ENCODE measurements around the gene TAS1R3.

The TAS1R3 gene

GRCh38 chr1:1317420-1317819 is 13.7 kb upstream of the TAS1R3 start:
- TF ChIP-seq, protein P1, sequence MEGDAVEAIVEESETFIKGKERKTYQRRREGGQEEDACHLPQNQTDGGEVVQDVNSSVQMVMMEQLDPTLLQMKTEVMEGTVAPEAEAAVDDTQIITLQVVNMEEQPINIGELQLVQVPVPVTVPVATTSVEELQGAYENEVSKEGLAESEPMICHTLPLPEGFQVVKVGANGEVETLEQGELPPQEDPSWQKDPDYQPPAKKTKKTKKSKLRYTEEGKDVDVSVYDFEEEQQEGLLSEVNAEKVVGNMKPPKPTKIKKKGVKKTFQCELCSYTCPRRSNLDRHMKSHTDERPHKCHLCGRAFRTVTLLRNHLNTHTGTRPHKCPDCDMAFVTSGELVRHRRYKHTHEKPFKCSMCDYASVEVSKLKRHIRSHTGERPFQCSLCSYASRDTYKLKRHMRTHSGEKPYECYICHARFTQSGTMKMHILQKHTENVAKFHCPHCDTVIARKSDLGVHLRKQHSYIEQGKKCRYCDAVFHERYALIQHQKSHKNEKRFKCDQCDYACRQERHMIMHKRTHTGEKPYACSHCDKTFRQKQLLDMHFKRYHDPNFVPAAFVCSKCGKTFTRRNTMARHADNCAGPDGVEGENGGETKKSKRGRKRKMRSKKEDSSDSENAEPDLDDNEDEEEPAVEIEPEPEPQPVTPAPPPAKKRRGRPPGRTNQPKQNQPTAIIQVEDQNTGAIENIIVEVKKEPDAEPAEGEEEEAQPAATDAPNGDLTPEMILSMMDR (IDR thresholded peaks at IDR 0.05; ENCODE audit: insufficient read depth, missing control alignments): no peak
- DNase-seq (ENCODE audit: insufficient read length, low spot score) (no peak), FAIRE-seq (no peak)

DNA sequence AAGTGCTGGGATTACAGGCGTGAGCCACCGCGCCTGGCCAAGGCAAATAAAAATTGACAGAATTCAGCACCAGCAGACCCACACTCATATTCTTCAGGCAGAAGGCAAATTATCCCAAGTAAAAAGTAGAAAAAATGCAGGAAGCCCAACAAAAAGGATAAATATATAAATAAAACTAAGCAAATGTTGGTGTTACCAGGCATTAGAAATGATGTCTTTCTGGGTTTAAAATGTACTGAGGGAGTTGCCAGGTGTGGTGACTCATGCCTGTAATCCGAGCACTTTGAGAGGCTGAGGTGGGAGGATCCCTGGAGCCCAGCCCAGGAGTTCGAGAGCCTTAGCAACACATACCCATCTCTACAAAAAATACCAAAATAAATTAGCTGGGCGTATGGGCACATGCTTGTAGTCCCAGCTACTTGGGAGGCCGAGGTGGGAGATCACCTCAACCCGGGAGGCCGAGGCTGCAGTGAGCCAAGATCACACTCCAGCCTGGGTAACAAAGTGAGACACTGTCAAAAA is 12.9 kb upstream of the TAS1R3 start:
- no peak for DNase-seq (ENCODE audit: insufficient read length, low spot score)
- FAIRE-seq: no peak
- TF ChIP-seq, protein P1 (IDR thresholded peaks at IDR 0.05; ENCODE audit: insufficient read depth, missing control alignments): no peak

GRCh38 chr1:1318777-1319645 is 12.1 kb upstream of the TAS1R3 start:
- TF ChIP-seq, protein P1 (IDR thresholded peaks at IDR 0.05; ENCODE audit: insufficient read depth, missing control alignments): no peak
- no peak for FAIRE-seq
- no peak for DNase-seq (ENCODE audit: insufficient read length, low spot score)

DNA sequence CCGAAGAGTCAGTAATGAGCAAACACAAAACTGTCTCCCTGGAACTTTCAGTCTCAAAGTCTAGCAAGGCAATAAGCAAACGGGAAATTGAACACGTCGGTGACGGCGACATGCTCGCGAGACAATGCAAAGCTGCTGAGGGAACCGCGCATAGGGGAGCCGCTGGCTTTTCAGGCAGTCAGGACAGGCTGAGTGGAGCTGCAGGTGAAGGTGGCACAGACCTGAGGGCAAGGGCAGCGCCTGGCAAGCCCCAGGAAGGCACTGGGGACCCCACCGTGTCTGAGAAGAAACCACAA is 11.5 kb upstream of the TAS1R3 start:
- FAIRE-seq (no peak), DNase-seq (ENCODE audit: insufficient read length, low spot score) (no peak)
- TF ChIP-seq, protein P1 (IDR thresholded peaks at IDR 0.05; ENCODE audit: insufficient read depth, missing control alignments): no peak

DNA sequence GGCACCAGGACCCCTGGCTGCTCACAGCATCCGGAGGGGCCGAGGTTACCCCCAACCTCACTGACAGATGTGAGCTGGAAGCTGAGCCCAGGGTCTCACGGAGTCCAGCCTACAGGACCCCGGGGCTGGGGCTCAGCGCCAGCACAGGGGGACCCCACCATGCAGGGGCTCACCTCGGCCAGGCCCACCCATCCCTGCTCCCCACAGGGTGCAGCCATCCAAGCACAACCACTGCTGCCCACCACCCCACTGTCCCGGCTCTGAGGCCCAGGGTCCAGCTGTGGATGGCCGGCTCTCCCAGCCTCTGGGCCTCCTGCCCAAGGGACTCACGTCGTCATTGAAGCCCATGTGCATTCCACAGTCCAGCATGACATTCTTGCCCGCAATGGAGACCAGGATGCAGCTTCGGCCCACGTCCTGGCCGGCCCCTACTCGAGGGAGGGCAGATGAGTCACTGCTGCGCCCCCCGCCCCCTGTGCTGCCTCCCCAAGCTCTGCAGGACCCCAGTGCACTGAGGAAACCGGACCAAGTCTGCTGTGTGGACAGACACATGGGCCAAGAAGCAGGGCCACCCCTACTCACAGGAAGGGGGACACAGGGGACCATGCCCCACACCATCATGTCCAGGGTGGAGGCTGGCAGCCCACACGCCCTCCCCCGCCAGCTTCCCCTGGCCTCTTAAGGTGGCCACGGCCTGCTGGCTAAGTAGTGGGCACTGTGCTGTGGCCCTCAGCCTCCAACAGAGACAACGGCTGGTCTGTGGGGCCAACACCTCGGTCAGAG is 10.2 kb upstream of the TAS1R3 start:
- FAIRE-seq (no peak), DNase-seq (ENCODE audit: insufficient read length, low spot score) (no peak)
- TF ChIP-seq, protein P1 (IDR thresholded peaks at IDR 0.05; ENCODE audit: insufficient read depth, missing control alignments): no peak

DNA sequence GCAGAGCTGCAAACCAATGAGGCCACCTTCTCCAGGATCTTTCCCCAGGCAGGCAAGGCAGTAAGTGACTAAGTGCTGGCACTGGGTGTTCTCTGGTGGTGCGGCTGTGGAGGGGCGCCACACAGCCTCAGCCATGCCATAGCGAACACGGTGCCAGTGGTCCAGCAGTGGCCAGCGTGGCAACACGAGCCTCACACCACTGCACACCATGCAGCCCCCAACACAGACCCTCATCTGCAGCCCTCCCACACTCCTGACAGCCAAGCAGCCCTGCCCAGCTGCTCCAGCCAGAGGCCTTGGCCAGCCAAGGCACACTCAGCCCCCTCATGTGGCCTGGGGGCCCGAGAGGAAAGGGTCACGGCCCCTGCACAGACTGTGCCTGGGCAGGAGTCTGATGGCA is 9.6 kb upstream of the TAS1R3 start:
- no peak for FAIRE-seq
- no peak for DNase-seq (ENCODE audit: insufficient read length, low spot score)
- TF ChIP-seq, protein P1 (IDR thresholded peaks at IDR 0.05; ENCODE audit: insufficient read depth, missing control alignments): no peak

Measured in D721Med (cell line).